ENCODE results near the gene GRID2.
A peak's percentile ranks its signal among the peaks of the same experiment; 100 is the strongest.

Gene GRID2

GRCh38 chr4:93710101-93710846, 1406.5 kb downstream of the GRID2 start:
- H3K27ac ChIP-seq, result no peak overlapping the region
- TF ChIP-seq ZFX (IDR thresholded peaks at IDR 0.05) (no peak), CTCF (conservative IDR thresholded peaks at IDR 0.05) (peak; percentile 33)

DNA sequence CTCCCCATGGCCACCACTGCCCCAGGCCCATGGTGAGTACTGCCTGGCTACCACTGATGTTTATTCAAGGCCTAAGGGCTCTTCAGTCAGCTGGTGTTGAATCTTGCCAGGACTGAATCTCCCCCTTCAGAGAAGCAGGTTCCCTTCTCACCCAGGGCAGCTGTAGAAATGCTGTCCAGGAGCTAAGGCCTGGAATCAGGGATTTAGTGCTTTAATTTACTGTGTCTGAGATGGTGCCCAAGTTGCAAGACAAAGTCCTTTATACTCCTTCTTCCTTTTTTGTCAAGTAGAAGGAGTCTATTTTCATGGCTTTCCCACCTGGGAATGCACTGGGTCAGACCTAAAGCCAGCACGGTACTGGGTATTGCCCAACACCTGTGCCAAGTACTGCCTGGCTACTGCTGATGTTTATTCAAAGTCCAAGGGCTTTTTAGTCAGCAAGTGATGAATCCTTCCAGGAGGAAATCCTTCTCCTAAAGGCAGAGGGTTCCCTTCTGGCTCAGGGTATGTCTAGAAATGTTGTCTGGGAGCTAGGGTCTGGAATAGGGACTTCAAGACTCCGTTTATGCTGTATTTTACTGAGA, 1407.2 kb downstream of the GRID2 start:
- TF ChIP-seq CTCF (conservative IDR thresholded peaks at IDR 0.05) (no peak), ZFX (IDR thresholded peaks at IDR 0.05) (no peak)

DNA sequence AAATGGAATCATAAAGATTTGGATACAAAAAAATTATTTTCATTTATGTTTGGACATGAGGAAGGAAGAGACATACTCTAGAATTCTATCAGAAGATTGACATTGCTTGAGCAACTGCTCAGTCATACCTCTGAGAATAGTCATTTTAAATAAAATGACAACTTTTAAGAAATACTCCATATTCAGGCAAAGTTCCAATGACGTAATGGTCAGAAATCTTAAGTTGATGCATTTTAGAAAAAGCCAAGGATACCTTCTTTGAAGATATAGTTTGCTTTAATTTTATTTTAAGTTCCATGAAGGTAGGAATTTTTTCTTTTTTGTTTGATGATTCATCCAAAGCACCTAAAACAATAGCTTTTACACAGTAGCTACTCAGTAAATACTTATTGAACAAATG, 1414.5 kb downstream of the GRID2 start:
- TF ChIP-seq ZFX (IDR thresholded peaks at IDR 0.05), result no peak
- no peak for TF ChIP-seq CTCF (conservative IDR thresholded peaks at IDR 0.05)
- H3K27ac ChIP-seq, result no peak overlapping the region

More for the DNA sequence above, 1407.2 kb downstream of the GRID2 start:
- H3K27ac ChIP-seq, result no peak overlapping the region

DNA sequence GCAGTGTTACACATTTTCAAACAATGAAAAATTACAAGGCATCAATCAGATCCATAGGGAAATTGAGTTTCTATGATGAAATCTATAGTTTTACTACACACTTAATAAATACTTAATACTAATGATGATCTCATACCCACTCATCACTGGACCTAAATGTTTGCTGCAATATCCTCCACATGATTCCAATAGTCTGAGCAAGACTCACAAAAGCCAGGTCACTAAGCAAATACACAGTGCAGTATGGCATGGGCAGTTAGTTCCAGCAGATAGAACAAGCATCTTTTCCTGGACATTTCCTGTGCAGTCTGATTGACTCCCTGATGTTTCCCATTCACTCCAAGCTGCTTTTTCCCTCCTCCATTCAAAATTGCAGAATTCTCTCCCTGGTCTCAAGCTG, 1415.8 kb downstream of the GRID2 start:
- H3K27ac ChIP-seq, result no peak overlapping the region
- no peak for TF ChIP-seq ZFX (IDR thresholded peaks at IDR 0.05)
- no peak for TF ChIP-seq CTCF (conservative IDR thresholded peaks at IDR 0.05)

GRCh38 chr4:93722446-93722845, 1418.7 kb downstream of the GRID2 start:
- TF ChIP-seq CTCF (conservative IDR thresholded peaks at IDR 0.05) (no peak), ZFX (IDR thresholded peaks at IDR 0.05) (no peak)
- H3K27ac ChIP-seq, result no peak overlapping the region

DNA sequence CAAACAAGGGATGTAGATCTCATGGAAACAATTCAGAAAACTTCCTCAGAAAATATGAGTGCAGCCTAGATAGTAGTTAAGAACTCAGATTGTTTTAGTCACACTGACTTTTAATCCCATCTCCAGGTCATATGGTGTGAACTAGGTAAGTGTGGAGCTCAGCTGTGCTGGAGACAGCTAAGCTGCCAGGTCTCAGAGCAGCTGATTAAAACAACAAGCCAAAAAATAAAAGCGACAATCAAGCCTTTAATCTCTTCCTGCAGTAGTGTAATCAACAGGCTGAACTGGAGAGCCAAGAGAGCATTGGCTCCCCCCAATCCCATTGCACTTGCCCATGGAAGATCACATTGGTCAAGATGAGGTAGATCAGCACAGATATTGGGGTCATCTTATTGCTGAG, 1426.5 kb downstream of the GRID2 start:
- H3K27ac ChIP-seq, result no peak overlapping the region
- no peak for TF ChIP-seq ZFX (IDR thresholded peaks at IDR 0.05)
- TF ChIP-seq CTCF (conservative IDR thresholded peaks at IDR 0.05), result no peak

DNA sequence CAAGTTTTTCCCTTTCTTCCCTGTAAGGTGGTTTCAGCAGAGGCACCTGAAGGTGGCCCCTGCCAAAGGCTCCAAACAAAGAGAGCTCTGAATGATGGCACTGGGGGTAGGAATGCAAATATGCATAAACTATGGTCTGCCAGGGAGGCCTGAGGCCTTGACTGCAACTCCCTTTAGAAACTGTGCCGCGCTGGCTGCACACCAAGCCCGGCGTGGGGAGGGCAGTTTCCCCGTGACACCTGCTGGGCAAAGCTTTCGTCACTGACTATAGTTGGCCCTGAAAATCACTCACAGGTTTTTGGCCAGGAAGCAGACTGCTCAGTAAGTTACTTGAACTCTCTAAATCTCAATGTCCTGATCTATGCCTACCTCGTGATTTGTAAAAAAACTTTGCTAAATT, 1427.0 kb downstream of the GRID2 start:
- TF ChIP-seq CTCF (conservative IDR thresholded peaks at IDR 0.05) (no peak), ZFX (IDR thresholded peaks at IDR 0.05) (no peak)
- H3K27ac ChIP-seq, result no peak overlapping the region
